ENCODE results near the gene DAND5.
"Not testable (repeated sequence)": the region's sequence is repeated elsewhere in the genome, so short reads cannot be mapped to it uniquely, and the experiment has no call there.

The DAND5 gene

DNA sequence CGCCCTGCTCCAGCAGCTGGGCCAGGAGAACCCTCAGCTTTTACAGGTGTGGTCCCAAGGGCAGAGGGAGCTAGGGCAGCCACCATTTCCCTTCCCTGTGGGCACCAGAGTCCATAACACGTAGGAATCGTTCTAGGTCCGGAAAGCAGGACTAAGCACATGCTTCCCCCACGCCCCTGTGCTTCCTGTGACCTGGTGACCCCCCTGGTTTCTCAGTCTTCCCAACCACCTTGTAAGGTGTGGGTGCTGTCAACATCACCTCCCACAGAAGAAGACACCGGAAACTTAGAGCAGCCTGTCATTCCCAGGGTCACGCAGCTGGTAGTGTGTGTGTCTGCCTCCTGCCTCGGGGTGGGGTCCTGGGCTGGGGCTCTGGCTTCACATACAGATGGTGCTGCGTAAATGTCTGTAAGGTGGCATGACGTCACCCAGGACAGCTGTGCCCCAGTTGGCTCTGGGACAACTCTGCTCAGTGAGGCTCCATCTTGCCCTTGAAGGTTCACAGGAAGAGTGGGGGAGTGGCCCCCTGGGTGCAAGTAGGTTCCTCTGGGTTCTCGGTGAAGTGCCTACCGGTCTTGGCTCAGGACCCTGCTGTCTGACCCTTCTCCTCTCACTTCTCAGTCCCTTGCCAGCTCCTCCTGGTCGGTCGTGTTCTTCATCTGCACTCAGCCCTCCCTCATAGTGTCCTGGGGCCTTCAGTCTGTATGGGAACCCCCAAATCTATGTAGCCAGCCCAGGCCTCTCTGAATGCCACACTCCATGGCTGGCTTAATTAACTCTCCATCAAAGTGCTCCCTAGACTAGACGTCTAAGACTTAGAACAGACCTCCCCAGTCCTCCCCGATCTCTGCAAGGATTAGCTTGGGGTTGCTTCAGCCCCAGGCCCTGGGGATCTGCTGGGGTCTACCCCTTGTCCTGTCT lies 19.8 kb upstream of the DAND5 start:
- TF ChIP-seq GATA1 (IDR thresholded peaks at IDR 0.05; ENCODE audit: low read depth, low read length) (no peak), POLR2A (IDR thresholded peaks at IDR 0.05; ENCODE audit: low read length) (no peak)
- DNase-seq: no peak

DNA sequence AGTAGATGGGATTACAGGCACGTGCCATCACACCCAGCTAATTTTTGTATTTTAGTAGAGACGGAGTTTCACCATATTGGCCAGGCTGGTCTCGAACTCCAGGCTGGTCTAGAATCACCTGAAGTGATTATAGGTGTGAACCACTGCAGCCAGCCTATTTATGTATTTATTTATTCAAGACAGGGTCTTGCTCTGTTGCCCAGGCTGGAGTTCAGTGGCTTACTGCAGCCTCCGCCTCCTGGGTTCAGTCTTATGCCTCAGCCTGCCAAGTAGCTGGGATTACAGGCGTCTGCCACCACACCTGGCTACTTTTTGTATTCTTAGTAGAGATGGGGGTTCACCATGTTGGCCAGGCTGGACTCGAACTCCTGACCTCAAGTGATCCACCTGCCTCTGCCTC lies 17.3 kb upstream of the DAND5 start:
- not testable (repeated sequence) for DNase-seq

DNA sequence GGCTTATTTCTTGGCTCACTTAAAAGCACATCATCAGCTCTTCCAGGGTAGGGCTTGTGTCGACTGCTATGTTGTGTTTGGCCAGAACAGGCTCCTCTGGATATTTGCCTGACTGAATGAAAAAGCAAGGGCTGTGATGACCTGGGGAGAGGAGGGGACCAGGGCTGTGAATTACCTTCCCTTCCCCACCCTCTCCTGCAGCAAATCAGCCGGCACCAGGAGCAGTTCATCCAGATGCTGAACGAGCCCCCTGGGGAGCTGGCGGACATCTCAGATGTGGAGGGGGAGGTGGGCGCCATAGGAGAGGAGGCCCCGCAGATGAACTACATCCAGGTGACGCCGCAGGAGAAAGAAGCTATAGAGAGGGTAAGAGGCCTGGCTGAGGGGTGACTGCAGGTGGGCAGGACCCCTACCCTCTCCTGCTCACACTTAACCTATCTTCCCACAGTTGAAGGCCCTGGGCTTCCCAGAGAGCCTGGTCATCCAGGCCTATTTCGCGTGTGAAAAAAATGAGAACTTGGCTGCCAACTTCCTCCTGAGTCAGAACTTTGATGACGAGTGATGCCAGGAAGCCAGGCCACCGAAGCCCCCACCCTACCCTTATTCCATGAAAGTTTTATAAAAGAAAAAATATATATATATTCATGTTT lies 16.8 kb upstream of the DAND5 start:
- no peak for DNase-seq
- no peak for TF ChIP-seq POLR2A (IDR thresholded peaks at IDR 0.05; ENCODE audit: low read length)
- no peak for TF ChIP-seq GATA1 (IDR thresholded peaks at IDR 0.05; ENCODE audit: low read depth, low read length)

DNA sequence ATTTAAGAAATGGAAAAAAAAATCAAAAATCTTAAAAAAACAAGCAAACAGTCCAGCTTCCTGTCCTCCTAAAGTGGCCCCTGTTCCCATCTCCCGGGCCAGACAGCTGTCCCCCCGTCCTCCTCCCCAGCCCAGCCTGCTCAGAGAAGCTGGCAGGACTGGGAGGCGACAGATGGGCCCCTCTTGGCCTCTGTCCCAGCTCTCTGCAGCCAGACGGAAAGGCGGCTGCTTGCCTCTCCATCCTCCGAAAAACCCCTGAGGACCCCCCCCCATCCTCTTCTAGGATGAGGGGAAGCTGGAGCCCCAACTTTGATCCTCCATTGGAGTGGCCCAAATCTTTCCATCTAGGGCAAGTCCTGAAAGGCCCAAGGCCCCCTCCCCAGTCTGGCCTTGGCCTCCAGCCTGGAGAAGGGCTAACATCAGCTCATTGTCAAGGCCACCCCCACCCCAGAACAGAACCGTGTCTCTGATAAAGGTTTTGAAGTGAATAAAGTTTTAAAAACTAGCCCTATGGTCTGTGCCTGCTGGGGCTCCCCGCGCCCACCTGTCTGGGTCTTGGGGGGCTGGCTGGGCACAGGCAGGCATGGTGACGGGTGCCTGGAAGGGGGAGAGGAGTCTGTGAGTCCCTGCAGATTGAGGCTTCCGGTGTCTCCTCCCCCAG lies 16.1 kb upstream of the DAND5 start:
- peak in 1 of 2 experiments; percentile 55 for DNase-seq
- TF ChIP-seq GATA1 (IDR thresholded peaks at IDR 0.05; ENCODE audit: low read depth, low read length): no peak
- TF ChIP-seq POLR2A (IDR thresholded peaks at IDR 0.05; ENCODE audit: low read length): no peak

- peak; percentile 60 for TF ChIP-seq POLR2A (IDR thresholded peaks at IDR 0.05; ENCODE audit: low read length)
- TF ChIP-seq GATA1 (IDR thresholded peaks at IDR 0.05; ENCODE audit: low read depth, low read length): no peak
- no peak for DNase-seq
These were observed 15.4 kb upstream of the DAND5 start for GRCh38 chr19:12953799-12954611.

DNA sequence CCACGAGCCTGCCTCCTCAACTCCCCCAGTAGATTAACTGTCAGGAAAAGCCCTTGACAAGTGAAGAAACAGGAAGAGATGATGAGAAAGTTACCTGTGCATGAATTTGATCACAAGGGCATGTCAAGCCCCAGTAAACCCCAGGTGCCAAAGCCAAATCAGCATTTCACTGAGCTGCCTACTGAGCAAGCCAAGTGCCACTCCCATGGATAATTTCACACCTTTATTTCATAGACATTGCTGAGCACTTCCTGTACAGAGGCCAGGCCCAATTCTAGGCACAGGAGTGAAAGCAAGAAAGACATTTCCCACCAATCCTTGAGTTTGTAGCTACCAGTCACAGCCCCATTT lies 14.8 kb upstream of the DAND5 start:
- no peak for DNase-seq
- TF ChIP-seq POLR2A (IDR thresholded peaks at IDR 0.05; ENCODE audit: low read length): no peak
- TF ChIP-seq GATA1 (IDR thresholded peaks at IDR 0.05; ENCODE audit: low read depth, low read length): no peak

DNA sequence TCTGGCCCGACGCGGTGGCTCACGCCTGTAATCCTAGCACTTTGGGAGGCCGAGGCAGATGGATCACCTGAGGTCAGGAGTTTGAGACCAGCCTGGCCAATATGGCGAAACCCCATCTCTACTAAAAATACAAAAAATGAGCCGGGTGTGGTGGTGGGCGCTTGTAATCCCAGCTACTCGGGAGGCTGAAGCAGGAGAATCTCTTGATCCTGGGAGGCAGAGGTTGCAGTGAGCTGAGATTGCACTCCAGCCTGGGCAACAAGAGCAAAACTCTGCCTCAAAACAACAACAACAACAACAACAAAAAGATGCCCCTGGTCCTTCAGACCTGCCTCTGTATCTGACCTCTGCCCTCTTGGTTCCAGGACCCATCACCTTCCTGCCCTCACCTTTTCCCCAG lies 13.8 kb upstream of the DAND5 start:
- not testable (repeated sequence) for DNase-seq

GRCh38 chr19:12955996-12956395 lies 13.4 kb upstream of the DAND5 start:
- DNase-seq: peak in 1 of 2 experiments; percentile 70
- TF ChIP-seq GATA1 (IDR thresholded peaks at IDR 0.05; ENCODE audit: low read depth, low read length): no peak
- no peak for TF ChIP-seq POLR2A (IDR thresholded peaks at IDR 0.05; ENCODE audit: low read length)

- TF ChIP-seq GATA1 (IDR thresholded peaks at IDR 0.05; ENCODE audit: low read depth, low read length) (no peak), POLR2A (IDR thresholded peaks at IDR 0.05; ENCODE audit: low read length) (peak; percentile 82)
- DNase-seq: peak; percentile 88 to 89
These were observed 12.7 kb upstream of the DAND5 start, which contains the start of gene GADD45GIP1 for GRCh38 chr19:12956446-12957388. GADD45GIP1 (minus strand) TSS chr19:12957223; CDS start chr19:12957212, 11 bp downstream.

- DNase-seq: not testable (repeated sequence)
These were observed 11.9 kb upstream of the DAND5 start for GRCh38 chr19:12957389-12957952.

DNA sequence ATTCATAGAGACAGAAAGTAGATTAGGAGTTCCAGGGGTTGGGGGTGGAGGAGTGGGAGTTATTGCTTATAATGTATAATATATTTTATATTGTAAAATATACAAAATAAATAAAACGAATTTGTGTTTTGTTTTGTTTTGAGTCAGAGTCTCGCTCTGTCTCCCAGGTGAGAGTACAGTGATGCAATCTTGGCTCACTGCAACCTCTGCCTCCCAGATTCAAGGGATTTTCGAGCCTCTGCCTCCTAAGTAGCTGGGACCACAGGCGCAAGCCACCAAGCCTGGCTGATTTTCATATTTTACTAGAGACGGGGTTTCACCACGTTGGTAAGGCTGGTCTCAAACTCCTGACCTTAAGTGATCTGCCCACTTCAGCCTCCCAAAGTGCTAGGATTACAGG lies 9.9 kb upstream of the DAND5 start:
- no peak for DNase-seq
- TF ChIP-seq POLR2A (IDR thresholded peaks at IDR 0.05; ENCODE audit: low read length): no peak
- TF ChIP-seq GATA1 (IDR thresholded peaks at IDR 0.05; ENCODE audit: low read depth, low read length): no peak

- peak; percentile 85 to 93 for DNase-seq
- TF ChIP-seq GATA1 (IDR thresholded peaks at IDR 0.05; ENCODE audit: low read depth, low read length) (no peak), POLR2A (IDR thresholded peaks at IDR 0.05; ENCODE audit: low read length) (no peak)
These were observed 4.2 kb upstream of the DAND5 start for GRCh38 chr19:12965017-12965811.
